ENCODE data around the gene PROKR1. TPM values are rescaled to one million over a fixed set of nuclear protein-coding genes. Genes with fewer than 3 reads are reported as not detected.

PROKR1 gene
- polyA plus RNA-seq, 4 donors: 0.13 to 0.15 TPM; not detected in 2

DNA sequence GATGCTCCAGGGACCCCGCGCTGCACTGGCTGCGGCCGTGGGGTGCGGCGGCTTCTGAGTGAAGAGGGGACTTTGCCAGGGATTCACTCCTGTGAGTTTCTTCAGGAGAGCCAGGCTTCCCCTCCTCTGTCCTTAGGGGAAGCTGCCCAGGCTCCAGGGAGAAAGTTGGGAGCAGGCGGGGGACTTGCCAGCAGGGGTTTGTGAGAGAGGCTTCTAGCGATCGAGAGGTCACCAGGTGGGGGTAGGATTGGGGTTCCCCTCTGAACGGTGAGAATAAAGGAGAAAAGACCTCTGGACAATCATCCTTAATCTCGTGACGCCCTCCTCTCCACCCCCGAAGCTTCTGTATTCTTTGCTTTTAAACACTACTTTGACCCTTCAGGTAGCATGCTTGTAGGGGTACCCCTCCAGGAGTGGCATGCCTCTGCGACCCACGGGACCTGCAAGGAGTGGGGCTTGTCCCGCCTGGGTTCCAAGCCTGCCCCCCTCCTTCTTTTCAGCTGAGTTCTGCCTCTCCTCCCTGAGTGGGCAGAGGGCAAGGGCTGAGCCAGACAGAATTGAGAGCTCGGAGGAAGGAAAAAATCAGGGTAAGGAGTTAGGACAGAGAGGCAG lies 601 bp downstream of the PROKR1 start:
- H3K36me3 ChIP-seq (ENCODE audit: control insufficient read depth in 3 of 3, insufficient read depth in 2 of 3, low read depth in 1 of 3, low read length in 3 of 3): no peaks in the 10 kb centered on the region
- no peak overlapping the region for H3K27ac ChIP-seq (ENCODE audit: low read depth in 1 of 3, low read length in 2 of 3)
- FAIRE-seq: no peak
- peaks cover 2 to 55% (median 25%) of the 10 kb centered on the region in 3 donors for H3K27me3 ChIP-seq (ENCODE audit: control insufficient read depth in 3 of 3, insufficient read depth in 3 of 3, low read length in 3 of 3)
- H3K4me3 ChIP-seq (ENCODE audit: low read depth in 1 of 3, low read length in 3 of 3): peak overlapping the region in 2 of 3 donors; percentile 25 to 40
- WGBS, 3 donors: 11 to 12% (median 12%) methylated on average over 16 to 17 of the region's 17 CpGs
- H3K9me3 ChIP-seq (ENCODE audit: control insufficient read depth in 2 of 2, insufficient read depth in 1 of 2, low read depth in 1 of 2, low read length in 1 of 2): peaks cover 0 to 11% of the 10 kb centered on the region in 2 donors
- DNase-seq: no peak
- H3K4me1 ChIP-seq (ENCODE audit: control insufficient read depth in 3 of 3, insufficient read depth in 2 of 3, low read depth in 1 of 3, low read length in 2 of 3): peaks cover 0 to 2% (median 1%) of the 10 kb centered on the region in 3 donors

DNA sequence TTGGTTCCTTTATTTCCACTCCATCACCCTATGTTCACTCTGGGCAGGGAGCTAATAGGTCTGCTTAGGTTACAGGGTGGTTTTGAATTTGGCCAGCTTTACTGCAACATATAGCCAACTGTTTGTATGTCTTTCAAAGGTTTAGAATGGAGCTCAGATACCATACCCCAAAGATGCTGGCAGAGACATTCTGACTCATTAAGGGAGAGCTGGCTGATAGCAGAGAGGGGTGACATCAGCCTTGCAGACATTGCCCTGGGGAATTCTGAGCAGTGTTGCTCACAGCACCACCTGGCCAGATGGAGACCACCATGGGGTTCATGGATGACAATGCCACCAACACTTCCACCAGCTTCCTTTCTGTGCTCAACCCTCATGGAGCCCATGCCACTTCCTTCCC lies 2.1 kb downstream of the PROKR1 start:
- no peak overlapping the region for H3K4me3 ChIP-seq (ENCODE audit: low read depth in 1 of 3, low read length in 3 of 3)
- no peaks in the 10 kb centered on the region for H3K36me3 ChIP-seq (ENCODE audit: control insufficient read depth in 3 of 3, insufficient read depth in 2 of 3, low read depth in 1 of 3, low read length in 3 of 3)
- FAIRE-seq (no peak), DNase-seq (no peak)
- H3K27ac ChIP-seq (ENCODE audit: low read depth in 1 of 3, low read length in 2 of 3): no peak overlapping the region
- H3K27me3 ChIP-seq (ENCODE audit: control insufficient read depth in 3 of 3, insufficient read depth in 3 of 3, low read length in 3 of 3): peaks cover 2 to 55% (median 25%) of the 10 kb centered on the region in 3 donors
- peaks cover 0 to 2% (median 1%) of the 10 kb centered on the region in 3 donors for H3K4me1 ChIP-seq (ENCODE audit: control insufficient read depth in 3 of 3, insufficient read depth in 2 of 3, low read depth in 1 of 3, low read length in 2 of 3)
- H3K9me3 ChIP-seq (ENCODE audit: control insufficient read depth in 2 of 2, insufficient read depth in 1 of 2, low read depth in 1 of 2, low read length in 1 of 2): peaks cover 0 to 11% of the 10 kb centered on the region in 2 donors

DNA sequence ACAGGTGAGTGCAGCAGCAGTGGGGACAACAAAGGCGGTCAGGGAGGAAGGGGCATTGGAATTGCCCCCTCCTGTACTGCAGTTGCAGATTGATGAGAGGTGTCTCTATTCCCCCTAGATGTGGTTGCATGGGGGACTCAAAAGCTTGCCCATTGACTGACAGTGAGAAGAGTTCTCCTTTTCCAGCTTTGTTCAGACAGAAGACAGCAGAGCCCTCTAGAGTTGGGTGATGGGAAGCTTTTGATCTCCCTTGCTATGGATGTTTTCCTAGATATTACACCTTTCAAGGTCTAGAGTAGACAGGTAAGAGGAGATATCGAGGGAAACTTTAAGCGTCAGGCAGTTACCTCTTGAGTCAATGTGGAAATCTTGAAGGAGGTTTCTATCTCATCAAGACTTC lies 2.9 kb downstream of the PROKR1 start:
- Histone ChIP-seq H3K27me3 (ENCODE audit: control insufficient read depth in 3 of 3, insufficient read depth in 3 of 3, low read length in 3 of 3) (peaks cover 2 to 52% (median 25%) of the 10 kb centered on the region in 3 donors), H3K36me3 (ENCODE audit: control insufficient read depth in 3 of 3, insufficient read depth in 2 of 3, low read depth in 1 of 3, low read length in 3 of 3) (no peaks in the 10 kb centered on the region), H3K4me1 (ENCODE audit: control insufficient read depth in 3 of 3, insufficient read depth in 2 of 3, low read depth in 1 of 3, low read length in 2 of 3) (peaks cover 0 to 2% (median 1%) of the 10 kb centered on the region in 3 donors), H3K9me3 (ENCODE audit: control insufficient read depth in 2 of 2, insufficient read depth in 1 of 2, low read depth in 1 of 2, low read length in 1 of 2) (peaks cover 0 to 7% of the 10 kb centered on the region in 2 donors), H3K27ac (ENCODE audit: low read depth in 1 of 3, low read length in 2 of 3) (no peak overlapping the region), H3K4me3 (ENCODE audit: low read depth in 1 of 3, low read length in 3 of 3) (no peak overlapping the region)
- 78 to 84% (median 84%) methylated on average over 3 of the region's 3 CpGs for WGBS, 3 donors
- no peak for DNase-seq
- no peak for FAIRE-seq

DNA sequence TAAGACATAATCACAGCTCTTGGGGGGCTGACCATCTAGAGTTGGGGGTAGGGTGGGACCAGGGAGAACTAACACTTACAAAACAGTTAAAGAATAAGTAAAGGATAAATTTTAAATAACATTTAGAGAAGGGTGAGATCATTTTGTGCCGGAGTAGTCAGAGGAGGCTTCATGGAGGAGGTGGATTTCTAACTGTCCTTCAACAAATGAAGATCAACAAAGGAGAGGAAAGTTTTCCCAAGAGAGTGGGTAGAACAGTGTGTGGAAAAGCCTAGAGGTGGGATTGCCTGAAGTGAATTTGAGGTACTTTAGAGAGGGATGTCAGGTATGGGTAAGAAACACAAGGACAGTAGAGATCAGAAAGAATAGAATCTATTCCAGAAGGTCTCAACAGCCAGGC lies 7.3 kb downstream of the PROKR1 start:
- Histone ChIP-seq H3K4me3 (ENCODE audit: low read depth in 1 of 3, low read length in 3 of 3) (no peak overlapping the region), H3K9me3 (ENCODE audit: control insufficient read depth in 2 of 2, insufficient read depth in 1 of 2, low read depth in 1 of 2, low read length in 1 of 2) (no peaks in the 10 kb centered on the region), H3K27ac (ENCODE audit: low read depth in 1 of 3, low read length in 2 of 3) (no peak overlapping the region), H3K36me3 (ENCODE audit: control insufficient read depth in 3 of 3, insufficient read depth in 2 of 3, low read depth in 1 of 3, low read length in 3 of 3) (no peaks in the 10 kb centered on the region), H3K4me1 (ENCODE audit: control insufficient read depth in 3 of 3, insufficient read depth in 2 of 3, low read depth in 1 of 3, low read length in 2 of 3) (no peaks in the 10 kb centered on the region), H3K27me3 (ENCODE audit: control insufficient read depth in 3 of 3, insufficient read depth in 3 of 3, low read length in 3 of 3) (peaks cover 2 to 27% (median 4%) of the 10 kb centered on the region in 3 donors)
- no peak for FAIRE-seq
- 94 to 100% (median 97%) methylated on average over 1 of the region's 1 CpG for WGBS, 3 donors
- DNase-seq: no peak

DNA sequence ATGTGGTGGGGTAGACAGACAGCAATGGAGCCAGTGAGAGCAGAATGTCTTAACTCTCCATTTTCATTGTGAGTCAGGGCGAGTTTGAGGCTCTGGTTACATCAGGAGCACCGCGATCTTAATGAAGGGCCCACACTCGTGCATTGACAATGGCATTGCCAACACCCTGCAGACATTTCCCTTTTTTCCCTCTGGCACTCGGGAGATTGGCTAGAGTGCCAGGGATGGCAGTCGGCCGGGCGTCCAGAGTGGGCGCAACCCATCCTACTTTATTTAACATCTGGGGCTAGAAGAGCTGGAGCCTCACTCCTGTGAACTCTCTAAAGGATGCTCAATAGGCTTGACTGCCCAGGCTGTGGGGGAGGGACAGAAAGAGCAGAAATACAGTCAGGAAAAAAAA lies 9.7 kb downstream of the PROKR1 start:
- FAIRE-seq: no peak
- 79 to 87% (median 82%) methylated on average over 9 of the region's 9 CpGs for WGBS, 3 donors
- H3K27ac ChIP-seq (ENCODE audit: low read depth in 1 of 3, low read length in 2 of 3): no peak overlapping the region
- no peak overlapping the region for H3K4me3 ChIP-seq (ENCODE audit: low read depth in 1 of 3, low read length in 3 of 3)
- H3K9me3 ChIP-seq (ENCODE audit: control insufficient read depth in 2 of 2, insufficient read depth in 1 of 2, low read depth in 1 of 2, low read length in 1 of 2): no peaks in the 10 kb centered on the region
- H3K36me3 ChIP-seq (ENCODE audit: control insufficient read depth in 3 of 3, insufficient read depth in 2 of 3, low read depth in 1 of 3, low read length in 3 of 3): no peaks in the 10 kb centered on the region
- no peak for DNase-seq
- peaks cover 0 to 15% (median 0%) of the 10 kb centered on the region in 3 donors for H3K27me3 ChIP-seq (ENCODE audit: control insufficient read depth in 3 of 3, insufficient read depth in 3 of 3, low read length in 3 of 3)
- no peaks in the 10 kb centered on the region for H3K4me1 ChIP-seq (ENCODE audit: control insufficient read depth in 3 of 3, insufficient read depth in 2 of 3, low read depth in 1 of 3, low read length in 2 of 3)

DNA sequence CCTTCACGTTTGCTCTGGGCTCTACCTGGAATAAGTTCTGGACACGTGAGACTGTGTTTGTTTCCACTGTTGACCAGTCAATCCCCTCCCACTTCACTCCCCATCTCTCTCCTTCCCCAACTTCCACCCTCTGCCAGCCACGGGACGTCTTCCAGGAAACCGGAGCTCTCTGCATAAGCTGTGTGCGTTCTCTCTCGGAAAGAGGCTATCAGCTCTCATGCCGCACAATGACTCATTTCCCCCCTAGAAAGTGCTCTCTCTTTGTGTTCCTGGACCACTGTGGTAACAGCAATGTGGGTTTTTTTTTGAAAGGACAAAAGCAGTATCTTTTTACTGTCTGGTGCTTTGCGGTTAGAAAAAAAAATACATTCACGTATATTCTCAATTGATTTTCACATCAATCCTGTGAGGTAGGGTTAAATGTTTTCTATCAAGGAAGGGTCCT lies 10.2 kb downstream of the PROKR1 start:
- FAIRE-seq (no peak), DNase-seq (peak in 1 of 2 donors; percentile 49)
- no peak overlapping the region for H3K27ac ChIP-seq (ENCODE audit: low read depth in 1 of 3, low read length in 2 of 3)
- no peaks in the 10 kb centered on the region for H3K4me1 ChIP-seq (ENCODE audit: control insufficient read depth in 3 of 3, insufficient read depth in 2 of 3, low read depth in 1 of 3, low read length in 2 of 3)
- no peaks in the 10 kb centered on the region for H3K9me3 ChIP-seq (ENCODE audit: control insufficient read depth in 2 of 2, insufficient read depth in 1 of 2, low read depth in 1 of 2, low read length in 1 of 2)
- H3K27me3 ChIP-seq (ENCODE audit: control insufficient read depth in 3 of 3, insufficient read depth in 3 of 3, low read length in 3 of 3): peaks cover 0 to 12% (median 0%) of the 10 kb centered on the region in 3 donors
- WGBS, 3 donors: 17 to 25% (median 23%) methylated on average over 10 of the region's 10 CpGs
- no peak overlapping the region for H3K4me3 ChIP-seq (ENCODE audit: low read depth in 1 of 3, low read length in 3 of 3)
- H3K36me3 ChIP-seq (ENCODE audit: control insufficient read depth in 3 of 3, insufficient read depth in 2 of 3, low read depth in 1 of 3, low read length in 3 of 3): no peaks in the 10 kb centered on the region

DNA sequence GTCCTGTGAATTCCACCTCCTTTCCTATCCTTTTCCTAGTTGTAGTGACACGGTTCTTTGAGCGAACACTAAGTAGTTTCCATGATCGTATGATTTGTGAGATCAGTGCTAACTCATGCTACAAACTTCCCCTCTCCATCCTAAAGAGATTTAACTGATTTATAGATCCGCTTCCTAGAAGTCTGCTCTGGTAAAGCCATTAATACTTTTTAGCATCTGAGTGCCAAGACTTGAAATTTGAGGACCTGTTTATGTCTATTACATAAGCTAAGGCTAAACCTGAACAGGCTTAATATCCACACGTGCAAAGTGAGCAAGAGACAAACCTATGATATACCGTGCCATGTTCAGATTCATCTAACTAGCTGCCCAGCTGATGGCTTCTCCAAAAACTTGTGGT lies 14.9 kb downstream of the PROKR1 start:
- Histone ChIP-seq H3K27me3 (ENCODE audit: control insufficient read depth in 3 of 3, insufficient read depth in 3 of 3, low read length in 3 of 3) (peaks cover 0 to 9% (median 0%) of the 10 kb centered on the region in 3 donors), H3K4me1 (ENCODE audit: control insufficient read depth in 3 of 3, insufficient read depth in 2 of 3, low read depth in 1 of 3, low read length in 2 of 3) (no peaks in the 10 kb centered on the region), H3K4me3 (ENCODE audit: low read depth in 1 of 3, low read length in 3 of 3) (no peak overlapping the region), H3K9me3 (ENCODE audit: control insufficient read depth in 2 of 2, insufficient read depth in 1 of 2, low read depth in 1 of 2, low read length in 1 of 2) (no peaks in the 10 kb centered on the region), H3K27ac (ENCODE audit: low read depth in 1 of 3, low read length in 2 of 3) (no peak overlapping the region), H3K36me3 (ENCODE audit: control insufficient read depth in 3 of 3, insufficient read depth in 2 of 3, low read depth in 1 of 3, low read length in 3 of 3) (no peaks in the 10 kb centered on the region)
- 70 to 81% (median 80%) methylated on average over 6 of the region's 6 CpGs for WGBS, 3 donors
- DNase-seq: no peak
- no peak for FAIRE-seq

DNA sequence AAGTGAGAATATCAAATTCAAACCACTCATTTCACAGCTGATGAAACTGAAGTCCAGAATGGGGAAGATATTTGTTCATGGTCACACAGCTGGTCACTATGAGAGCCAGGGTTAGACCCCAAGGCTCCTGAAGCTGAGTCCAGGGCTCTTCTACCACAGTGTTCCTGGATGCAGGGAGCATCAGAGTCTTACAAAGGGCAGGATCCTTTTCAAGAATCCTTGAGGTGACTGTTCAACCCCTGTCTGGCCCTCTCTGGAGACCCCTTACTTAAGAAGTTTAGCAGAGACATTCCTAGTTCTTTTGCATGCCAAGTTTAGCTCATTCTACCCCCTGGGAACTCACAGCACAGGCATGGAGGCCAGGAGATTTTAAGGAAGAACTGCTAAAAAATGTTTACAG lies 15.7 kb downstream of the PROKR1 start:
- Histone ChIP-seq H3K27me3 (ENCODE audit: control insufficient read depth in 3 of 3, insufficient read depth in 3 of 3, low read length in 3 of 3) (peaks cover 0 to 6% (median 0%) of the 10 kb centered on the region in 3 donors), H3K27ac (ENCODE audit: low read depth in 1 of 3, low read length in 2 of 3) (no peak overlapping the region), H3K36me3 (ENCODE audit: control insufficient read depth in 3 of 3, insufficient read depth in 2 of 3, low read depth in 1 of 3, low read length in 3 of 3) (no peaks in the 10 kb centered on the region), H3K9me3 (ENCODE audit: control insufficient read depth in 2 of 2, insufficient read depth in 1 of 2, low read depth in 1 of 2, low read length in 1 of 2) (no peaks in the 10 kb centered on the region), H3K4me3 (ENCODE audit: low read depth in 1 of 3, low read length in 3 of 3) (no peak overlapping the region), H3K4me1 (ENCODE audit: control insufficient read depth in 3 of 3, insufficient read depth in 2 of 3, low read depth in 1 of 3, low read length in 2 of 3) (no peaks in the 10 kb centered on the region)
- no peak for DNase-seq
- FAIRE-seq: no peak

DNA sequence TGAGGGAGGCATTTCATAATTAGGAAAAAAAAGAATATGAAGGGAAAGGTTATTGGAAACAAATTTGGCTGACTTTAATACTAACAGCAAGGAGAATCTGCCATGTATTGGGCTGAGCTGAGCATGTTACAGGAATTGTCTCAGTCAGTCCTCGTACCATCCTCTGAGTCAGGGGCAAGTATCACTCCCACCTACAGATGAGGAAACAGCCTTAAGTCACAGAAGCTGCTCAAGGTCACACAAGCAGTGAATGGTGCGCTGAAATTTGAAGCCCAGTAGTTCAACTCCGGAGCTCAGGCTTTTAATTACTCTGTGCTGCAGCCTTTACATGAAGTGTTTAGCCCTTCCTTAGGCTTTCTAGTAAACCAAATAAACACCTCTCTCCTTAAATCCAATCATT lies 17.3 kb downstream of the PROKR1 start:
- Histone ChIP-seq H3K9me3 (ENCODE audit: control insufficient read depth in 2 of 2, insufficient read depth in 1 of 2, low read depth in 1 of 2, low read length in 1 of 2) (no peaks in the 10 kb centered on the region), H3K4me3 (ENCODE audit: low read depth in 1 of 3, low read length in 3 of 3) (no peak overlapping the region), H3K4me1 (ENCODE audit: control insufficient read depth in 3 of 3, insufficient read depth in 2 of 3, low read depth in 1 of 3, low read length in 2 of 3) (no peaks in the 10 kb centered on the region), H3K27me3 (ENCODE audit: control insufficient read depth in 3 of 3, insufficient read depth in 3 of 3, low read length in 3 of 3) (peaks cover 0 to 6% (median 0%) of the 10 kb centered on the region in 3 donors), H3K27ac (ENCODE audit: low read depth in 1 of 3, low read length in 2 of 3) (no peak overlapping the region), H3K36me3 (ENCODE audit: control insufficient read depth in 3 of 3, insufficient read depth in 2 of 3, low read depth in 1 of 3, low read length in 3 of 3) (no peaks in the 10 kb centered on the region)
- FAIRE-seq (no peak), DNase-seq (no peak)
- 62 to 71% (median 69%) methylated on average over 3 of the region's 3 CpGs for WGBS, 3 donors
